PC-3 (cell line): ENCODE measurements around the gene PCDH9. TPM values are rescaled to one million over a fixed set of nuclear protein-coding genes. Genes with fewer than 3 reads are reported as not detected.

ENCODE experiments used
- ATAC-seq: fragments of 200-7000 bp; cut with Tn5 transposase; 2 replicates; pipeline ENCODE4 v1.9.1; 2020; ENCODE audit warnings: mild to moderate bottlenecking, moderate library complexity
- BruUV-seq: library from RNA; stranded (reverse); fragments of 400-500 nt; replicated peaks from 2 replicates; lab custom pipeline; 2021; lab: Mats Ljungman, UMichigan
- CTCF ChIA-PET: fragments of 300-600 bp; sonication (Branson Sonifier 250); formaldehyde crosslinking; loops from one replicate; lab custom pipeline; 2022; ENCODE audit warnings: antibody characterized with exemption; lab: Charles Lee
- POLR2A ChIA-PET: fragments of 300-600 bp; sonication (Branson Sonifier 250); formaldehyde crosslinking; loops from one replicate; lab custom pipeline; 2022; ENCODE audit warnings: antibody characterized with exemption; ENCODE audit not compliant: unreplicated experiment; lab: Charles Lee
- DNase-seq: peaks from one replicate; pipeline ENCODE4 v3.0.0-alpha.2; 2015
- H2AFZ ChIP-seq: fragments of 300-600 bp; sonication (generic); 2 replicates; pipeline ENCODE4 v1.6.0; 2016; ENCODE audit warnings: antibody characterized with exemption, low read length
- H3F3A ChIP-seq: fragments of 300-600 bp; sonication (generic); one replicate; pipeline ENCODE4 v1.6.0; 2017; ENCODE audit warnings: antibody characterized with exemption, low read length, control low read depth, mild to moderate bottlenecking; ENCODE audit not compliant: unreplicated experiment
- H3K27ac ChIP-seq: fragments of 300-600 bp; sonication (generic); 2 replicates; pipeline ENCODE4 v1.5.1; 2016; ENCODE audit warnings: mild to moderate bottlenecking, low read length
- H3K27me3 ChIP-seq: fragments of 300-600 bp; sonication (generic); 2 replicates; pipeline ENCODE4 v1.6.1; 2016; ENCODE audit warnings: low read length, mixed read lengths
- H3K36me3 ChIP-seq: fragments of 300-600 bp; sonication (generic); 2 replicates; pipeline ENCODE4 v1.6.1; 2016; ENCODE audit warnings: low read depth, mixed run types, low read length, mixed read lengths
- H3K4me1 ChIP-seq: fragments of 300-600 bp; sonication (generic); 2 replicates; pipeline ENCODE4 v1.5.1; 2016; ENCODE audit warnings: low read length; ENCODE audit not compliant: insufficient read depth
- H3K4me2 ChIP-seq: fragments of 300-600 bp; sonication (generic); 2 replicates; pipeline ENCODE4 v1.6.0; 2016; ENCODE audit warnings: low read length
- H3K4me3 ChIP-seq: fragments of 300-600 bp; sonication (generic); 2 replicates; pipeline ENCODE4 v1.5.1; 2016; ENCODE audit warnings: mild to moderate bottlenecking, low read length, mixed read lengths
- H3K79me2 ChIP-seq: fragments of 300-600 bp; sonication (generic); 2 replicates; pipeline ENCODE4 v1.6.1; 2017; ENCODE audit warnings: low read length, mixed read lengths
- H3K9ac ChIP-seq: fragments of 300-600 bp; sonication (generic); 2 replicates; pipeline ENCODE4 v1.6.0; 2016; ENCODE audit warnings: mild to moderate bottlenecking, low read length
- H3K9me2 ChIP-seq: fragments of 300-600 bp; sonication (generic); replicated peaks from 2 replicates; pipeline ENCODE4 v1.6.1; 2016; ENCODE audit warnings: mixed run types, low read length, mixed read lengths
- H3K9me3 ChIP-seq: fragments of 300-600 bp; sonication (generic); 2 replicates; pipeline ENCODE4 v1.6.1; 2016; ENCODE audit warnings: low read length, mixed read lengths
- H4K20me1 ChIP-seq: fragments of 300-600 bp; sonication (generic); 2 replicates; pipeline ENCODE4 v1.6.1; 2016; ENCODE audit warnings: low read length, mixed read lengths
- EZH2 ChIP-seq: fragments of 300-600 bp; sonication (generic); IDR thresholded peaks from one replicate; pipeline ENCODE4 v1.6.1; 2017; ENCODE audit warnings: antibody characterized with exemption, mild to moderate bottlenecking, low read length; ENCODE audit not compliant: unreplicated experiment
- EZH2phosphoT487 ChIP-seq: fragments of 300-600 bp; sonication (generic); IDR thresholded peaks from 2 replicates; pipeline ENCODE4 v1.6.1; 2018; ENCODE audit warnings: mild to moderate bottlenecking, antibody characterized with exemption, low read length, borderline replicate concordance
- intact Hi-C: fragments of 100-400 bp; cut with micrococcal nuclease; formaldehyde crosslinking; loops from 2 replicates; pipeline ENCODE4 v1.9.0; 2023
- total RNA-seq: library from RNA; depleted of rRNA; stranded (reverse); fragments of >200 nt; gene quantifications from 2 replicates; pipeline ENCODE4 v1.2.3, GENCODE V29; 2014
- TF ChIP-seq, protein P1 (sequence below): fragments of 300-600 bp; sonication (generic); conservative IDR thresholded peaks from 2 replicates; pipeline ENCODE4 v1.5.1; 2017; ENCODE audit warnings: antibody characterized with exemption, low read depth, mild to moderate bottlenecking, low read length

PCDH9 gene
- total RNA-seq, 1 experiment from 2014 or later, result 0.98 TPM

DNA sequence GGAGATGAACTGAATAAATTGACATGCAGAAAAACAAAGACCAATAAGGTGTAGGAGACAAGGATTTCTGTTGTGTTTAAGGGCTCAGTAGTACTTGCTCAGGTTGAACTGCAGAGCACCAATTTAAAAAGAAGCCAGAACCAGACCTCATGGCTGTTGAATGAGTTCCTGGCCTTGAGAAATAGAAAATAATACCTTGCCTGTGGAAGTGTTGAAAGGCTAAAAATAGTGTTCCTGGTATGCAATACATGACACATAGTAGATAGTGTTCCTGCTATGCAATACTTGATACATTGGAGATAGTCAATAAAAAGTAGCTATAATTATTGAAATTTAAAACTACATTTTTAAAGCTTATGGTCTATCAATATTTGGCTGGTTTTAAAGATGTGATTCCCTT is 595.8 kb downstream of the PCDH9 start:
- no TSS peak for BruUV-seq
- no peak for DNase-seq
- Histone ChIP-seq H3K4me2 (no peak overlapping the region), H2AFZ (no peak overlapping the region), H3F3A (no peaks in the 10 kb centered on the region), H3K9ac (no peak overlapping the region), H3K27ac (no peak overlapping the region), H3K36me3 (no peaks in the 10 kb centered on the region), H3K4me3 (no peak overlapping the region), H4K20me1 (no peaks in the 10 kb centered on the region), H3K9me3 (no peaks in the 10 kb centered on the region), H3K27me3 (no peaks in the 10 kb centered on the region), H3K4me1 (peaks cover 10% of the 10 kb centered on the region; the same call in 1 of the 2 replicates), H3K79me2 (no peaks in the 10 kb centered on the region), H3K9me2 (no peaks in the 10 kb centered on the region)
- ATAC-seq, result no peak
- intact Hi-C loops, result loop anchor here (10.0 kb wide), 1 partner anchor 690 kb away; no protein-coding TSS in a partner anchor
- CTCF ChIA-PET, result no interaction called here
- no peak for TF ChIP-seq EZH2phosphoT487
- TF ChIP-seq EZH2, result no peak
- POLR2A ChIA-PET, result no interaction called here

DNA sequence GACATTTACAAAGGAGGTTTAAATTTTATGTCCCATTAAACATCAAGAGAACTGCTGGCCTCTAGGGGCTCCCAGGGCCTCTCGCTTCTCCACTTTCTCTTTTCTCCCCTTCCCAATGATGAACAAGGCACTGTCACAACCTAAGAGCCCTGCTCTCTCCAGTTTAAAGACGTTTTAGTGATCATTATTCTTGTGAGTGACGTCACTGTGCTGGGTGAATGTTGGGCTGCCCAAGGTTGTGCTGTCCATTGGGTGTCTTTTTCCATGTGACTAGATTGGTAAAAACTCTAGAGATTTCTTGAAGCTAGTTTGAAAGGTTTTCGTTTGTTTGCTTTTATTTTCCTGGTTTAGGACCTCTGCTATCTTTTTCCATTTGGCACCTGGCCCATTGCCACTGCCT is 602.6 kb downstream of the PCDH9 start:
- no peaks in the 10 kb centered on the region for H3K27me3 ChIP-seq
- TF ChIP-seq EZH2phosphoT487 (no peak), EZH2 (no peak)
- TF ChIP-seq, protein P1, sequence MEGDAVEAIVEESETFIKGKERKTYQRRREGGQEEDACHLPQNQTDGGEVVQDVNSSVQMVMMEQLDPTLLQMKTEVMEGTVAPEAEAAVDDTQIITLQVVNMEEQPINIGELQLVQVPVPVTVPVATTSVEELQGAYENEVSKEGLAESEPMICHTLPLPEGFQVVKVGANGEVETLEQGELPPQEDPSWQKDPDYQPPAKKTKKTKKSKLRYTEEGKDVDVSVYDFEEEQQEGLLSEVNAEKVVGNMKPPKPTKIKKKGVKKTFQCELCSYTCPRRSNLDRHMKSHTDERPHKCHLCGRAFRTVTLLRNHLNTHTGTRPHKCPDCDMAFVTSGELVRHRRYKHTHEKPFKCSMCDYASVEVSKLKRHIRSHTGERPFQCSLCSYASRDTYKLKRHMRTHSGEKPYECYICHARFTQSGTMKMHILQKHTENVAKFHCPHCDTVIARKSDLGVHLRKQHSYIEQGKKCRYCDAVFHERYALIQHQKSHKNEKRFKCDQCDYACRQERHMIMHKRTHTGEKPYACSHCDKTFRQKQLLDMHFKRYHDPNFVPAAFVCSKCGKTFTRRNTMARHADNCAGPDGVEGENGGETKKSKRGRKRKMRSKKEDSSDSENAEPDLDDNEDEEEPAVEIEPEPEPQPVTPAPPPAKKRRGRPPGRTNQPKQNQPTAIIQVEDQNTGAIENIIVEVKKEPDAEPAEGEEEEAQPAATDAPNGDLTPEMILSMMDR, result no peak
- no peak overlapping the region for H3K27ac ChIP-seq
- H3K4me1 ChIP-seq, result no peaks in the 10 kb centered on the region
- no peak overlapping the region for H3K4me3 ChIP-seq
- no TSS peak for BruUV-seq
- no peaks in the 10 kb centered on the region for H4K20me1 ChIP-seq
- no peak for DNase-seq
- ChIA-PET CTCF (no interaction called here), POLR2A (no interaction called here)
- no peaks in the 10 kb centered on the region for H3K36me3 ChIP-seq
- no peak overlapping the region for H3K9ac ChIP-seq
- ATAC-seq, result no peak
- no peak overlapping the region for H2AFZ ChIP-seq
- H3K9me3 ChIP-seq, result no peaks in the 10 kb centered on the region
- H3K79me2 ChIP-seq, result no peaks in the 10 kb centered on the region
- H3K9me2 ChIP-seq, result no peaks in the 10 kb centered on the region
- no peaks in the 10 kb centered on the region for H3F3A ChIP-seq
- intact Hi-C loops, result no loop called here
- no peak overlapping the region for H3K4me2 ChIP-seq

DNA sequence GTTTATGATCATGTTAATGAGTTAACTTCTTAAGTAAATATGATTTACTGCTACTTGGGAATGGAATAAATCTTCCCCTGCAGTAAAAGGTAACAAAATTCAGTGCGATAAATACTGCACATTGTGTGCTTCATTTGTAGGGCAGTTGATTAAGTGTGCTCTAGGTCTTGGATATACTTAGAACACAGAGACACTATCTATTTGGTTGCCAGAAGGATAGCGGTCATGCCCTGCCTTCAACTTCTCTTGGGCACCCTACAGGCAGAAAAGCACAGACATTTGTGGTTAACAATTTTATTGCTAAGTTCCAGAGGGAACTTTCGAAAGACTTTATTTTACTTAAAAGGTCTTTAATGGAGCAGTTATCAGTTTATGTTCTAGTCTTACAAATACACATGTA is 605.8 kb downstream of the PCDH9 start:
- TF ChIP-seq, protein P1, result no peak
- TF ChIP-seq EZH2phosphoT487 (no peak), EZH2 (no peak)
- intact Hi-C loops, result no loop called here
- Histone ChIP-seq H4K20me1 (no peaks in the 10 kb centered on the region), H3K4me2 (no peak overlapping the region), H3K4me1 (no peaks in the 10 kb centered on the region), H3K27ac (no peak overlapping the region), H3K36me3 (no peaks in the 10 kb centered on the region), H3K79me2 (no peaks in the 10 kb centered on the region), H3F3A (no peaks in the 10 kb centered on the region), H3K27me3 (no peaks in the 10 kb centered on the region), H2AFZ (no peak overlapping the region), H3K9me3 (no peaks in the 10 kb centered on the region), H3K4me3 (no peak overlapping the region), H3K9me2 (no peaks in the 10 kb centered on the region), H3K9ac (no peak overlapping the region)
- ATAC-seq (no peak), DNase-seq (no peak)
- POLR2A ChIA-PET, result no interaction called here
- no TSS peak for BruUV-seq
- CTCF ChIA-PET, result no interaction called here
